ENCODE results near the gene PTGFRN. TPM values are rescaled to one million over a fixed set of nuclear protein-coding genes. Genes with fewer than 3 reads are reported as not detected.

Gene PTGFRN
- polyA plus RNA-seq, 1 donor from 2014 or later: 20.1 TPM

DNA sequence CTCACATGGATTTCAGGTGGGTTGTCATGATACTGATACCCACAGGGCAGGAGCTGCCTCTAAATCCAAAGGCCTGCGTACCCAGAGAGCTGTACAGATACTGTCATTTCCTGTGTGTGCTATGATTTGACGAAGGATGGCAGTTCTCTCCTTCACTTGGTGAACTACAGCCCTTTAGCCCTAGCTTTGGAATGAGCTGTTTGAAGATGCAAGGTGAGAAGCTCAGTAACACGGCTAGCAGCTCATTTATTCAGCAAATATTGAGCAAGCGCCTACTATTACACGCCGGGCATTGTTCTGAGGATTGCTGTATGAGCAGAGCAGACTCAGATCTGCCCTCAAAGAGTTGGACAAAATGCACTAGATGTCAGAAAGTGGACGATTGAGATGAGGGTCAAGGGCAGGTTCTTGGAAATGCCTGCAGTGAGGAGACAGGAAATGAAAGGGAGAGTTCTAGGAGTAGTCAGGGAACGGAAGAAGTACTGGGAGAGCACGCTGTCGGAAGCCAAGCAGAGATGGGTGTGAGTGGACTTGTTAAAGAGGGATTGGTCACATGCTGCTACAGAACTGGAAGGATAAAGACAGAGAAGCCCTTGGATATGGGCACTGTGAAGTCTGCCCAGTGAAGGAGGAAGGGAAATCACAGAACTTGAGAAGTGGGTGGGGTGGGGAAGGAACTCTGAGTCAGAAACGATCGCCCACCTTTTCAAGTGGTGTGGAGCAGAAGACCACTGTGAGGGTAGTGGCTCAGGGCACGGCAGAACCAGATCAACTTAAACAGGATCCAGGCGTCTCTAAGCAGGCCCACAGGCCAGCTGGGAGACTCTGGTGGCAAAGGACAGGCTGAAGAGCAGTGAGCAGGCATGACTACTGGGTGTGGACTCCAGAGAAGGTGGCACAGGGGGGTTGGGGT, 7.1 kb downstream of the PTGFRN start:
- no peaks in the 10 kb centered on the region for H3K27me3 ChIP-seq (ENCODE audit: insufficient read depth, low read depth, low read length)
- no peak overlapping the region for H3K4me2 ChIP-seq (ENCODE audit: low read length)
- H3K27ac ChIP-seq (ENCODE audit: low read length): no peak overlapping the region
- no peaks in the 10 kb centered on the region for H3K9me3 ChIP-seq (ENCODE audit: low read length)
- no peak overlapping the region for H2AFZ ChIP-seq (ENCODE audit: low read depth, low read length)
- no peak for TF ChIP-seq EZH2 (IDR thresholded peaks at IDR 0.05; ENCODE audit: borderline replicate concordance, insufficient read depth, low read length, poor library complexity, severe bottlenecking)
- no peak for TF ChIP-seq TAF1 (IDR thresholded peaks at IDR 0.05; ENCODE audit: low read depth)
- no peak for TF ChIP-seq SMC3 (conservative IDR thresholded peaks at IDR 0.05; ENCODE audit: poor library complexity)
- H3K9me2 ChIP-seq (ENCODE audit: insufficient read depth, low read length): no peaks in the 10 kb centered on the region
- no peaks in the 10 kb centered on the region for H3K36me3 ChIP-seq (ENCODE audit: insufficient read depth, low read length)
- no peaks in the 10 kb centered on the region for H3F3A ChIP-seq (ENCODE audit: insufficient read depth, low read length, poor library complexity, severe bottlenecking)
- H3K9ac ChIP-seq (ENCODE audit: low read length): no peak overlapping the region
- H4K20me1 ChIP-seq (ENCODE audit: insufficient read depth): no peaks in the 10 kb centered on the region
- no peak overlapping the region for H3K4me3 ChIP-seq (ENCODE audit: low read length)
- peaks cover 19% of the 10 kb centered on the region for H3K79me2 ChIP-seq (replicated peaks; ENCODE audit: insufficient read depth, low read length)

DNA sequence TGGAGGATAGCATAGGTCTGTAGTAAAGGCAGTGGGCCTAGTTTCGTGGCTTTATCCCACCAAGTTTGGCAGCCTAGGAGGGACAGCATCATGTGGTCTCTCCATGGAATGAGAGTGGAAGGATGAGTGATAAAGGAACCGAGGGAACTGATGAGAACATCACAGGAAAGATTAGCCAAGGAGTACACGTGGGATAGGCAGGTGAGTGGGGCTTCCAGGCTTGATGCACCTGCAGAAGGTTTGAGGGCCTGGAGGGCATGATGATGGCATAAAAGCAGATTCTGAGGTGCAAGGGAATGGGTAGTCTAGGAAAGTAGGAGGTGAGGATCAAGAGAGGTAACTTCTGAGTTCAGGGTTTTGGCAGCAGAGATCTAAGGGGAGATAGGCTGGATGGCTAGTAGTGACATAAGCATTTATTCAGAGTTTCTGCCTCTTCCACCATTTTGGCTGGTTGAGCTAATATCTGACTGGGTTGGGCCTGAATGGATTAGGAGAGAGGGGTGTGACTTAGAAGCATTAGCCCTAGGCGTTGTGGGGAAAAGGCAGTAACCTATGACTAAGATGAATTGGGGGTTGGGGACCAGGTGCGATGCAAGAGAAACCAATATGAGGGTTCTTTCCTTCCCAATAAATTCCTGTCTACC, 9.1 kb downstream of the PTGFRN start:
- no peak overlapping the region for H3K27ac ChIP-seq (ENCODE audit: low read length)
- no peak overlapping the region for H2AFZ ChIP-seq (ENCODE audit: low read depth, low read length)
- no peaks in the 10 kb centered on the region for H3K27me3 ChIP-seq (ENCODE audit: insufficient read depth, low read depth, low read length)
- TF ChIP-seq SMC3 (conservative IDR thresholded peaks at IDR 0.05; ENCODE audit: poor library complexity) (no peak), EZH2 (IDR thresholded peaks at IDR 0.05; ENCODE audit: borderline replicate concordance, insufficient read depth, low read length, poor library complexity, severe bottlenecking) (no peak), POLR2AphosphoS5 (IDR thresholded peaks at IDR 0.05) (no peak), EP300 (conservative IDR thresholded peaks at IDR 0.05; ENCODE audit: poor library complexity, severe bottlenecking) (no peak), RAD21 (conservative IDR thresholded peaks at IDR 0.05) (no peak), TAF1 (IDR thresholded peaks at IDR 0.05; ENCODE audit: low read depth) (no peak), MXI1 (conservative IDR thresholded peaks at IDR 0.05; ENCODE audit: poor library complexity, severe bottlenecking) (no peak)
- TF ChIP-seq, protein P1, sequence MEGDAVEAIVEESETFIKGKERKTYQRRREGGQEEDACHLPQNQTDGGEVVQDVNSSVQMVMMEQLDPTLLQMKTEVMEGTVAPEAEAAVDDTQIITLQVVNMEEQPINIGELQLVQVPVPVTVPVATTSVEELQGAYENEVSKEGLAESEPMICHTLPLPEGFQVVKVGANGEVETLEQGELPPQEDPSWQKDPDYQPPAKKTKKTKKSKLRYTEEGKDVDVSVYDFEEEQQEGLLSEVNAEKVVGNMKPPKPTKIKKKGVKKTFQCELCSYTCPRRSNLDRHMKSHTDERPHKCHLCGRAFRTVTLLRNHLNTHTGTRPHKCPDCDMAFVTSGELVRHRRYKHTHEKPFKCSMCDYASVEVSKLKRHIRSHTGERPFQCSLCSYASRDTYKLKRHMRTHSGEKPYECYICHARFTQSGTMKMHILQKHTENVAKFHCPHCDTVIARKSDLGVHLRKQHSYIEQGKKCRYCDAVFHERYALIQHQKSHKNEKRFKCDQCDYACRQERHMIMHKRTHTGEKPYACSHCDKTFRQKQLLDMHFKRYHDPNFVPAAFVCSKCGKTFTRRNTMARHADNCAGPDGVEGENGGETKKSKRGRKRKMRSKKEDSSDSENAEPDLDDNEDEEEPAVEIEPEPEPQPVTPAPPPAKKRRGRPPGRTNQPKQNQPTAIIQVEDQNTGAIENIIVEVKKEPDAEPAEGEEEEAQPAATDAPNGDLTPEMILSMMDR (IDR thresholded peaks at IDR 0.05; ENCODE audit: poor library complexity, severe bottlenecking): no peak
- TF ChIP-seq, protein P2, sequence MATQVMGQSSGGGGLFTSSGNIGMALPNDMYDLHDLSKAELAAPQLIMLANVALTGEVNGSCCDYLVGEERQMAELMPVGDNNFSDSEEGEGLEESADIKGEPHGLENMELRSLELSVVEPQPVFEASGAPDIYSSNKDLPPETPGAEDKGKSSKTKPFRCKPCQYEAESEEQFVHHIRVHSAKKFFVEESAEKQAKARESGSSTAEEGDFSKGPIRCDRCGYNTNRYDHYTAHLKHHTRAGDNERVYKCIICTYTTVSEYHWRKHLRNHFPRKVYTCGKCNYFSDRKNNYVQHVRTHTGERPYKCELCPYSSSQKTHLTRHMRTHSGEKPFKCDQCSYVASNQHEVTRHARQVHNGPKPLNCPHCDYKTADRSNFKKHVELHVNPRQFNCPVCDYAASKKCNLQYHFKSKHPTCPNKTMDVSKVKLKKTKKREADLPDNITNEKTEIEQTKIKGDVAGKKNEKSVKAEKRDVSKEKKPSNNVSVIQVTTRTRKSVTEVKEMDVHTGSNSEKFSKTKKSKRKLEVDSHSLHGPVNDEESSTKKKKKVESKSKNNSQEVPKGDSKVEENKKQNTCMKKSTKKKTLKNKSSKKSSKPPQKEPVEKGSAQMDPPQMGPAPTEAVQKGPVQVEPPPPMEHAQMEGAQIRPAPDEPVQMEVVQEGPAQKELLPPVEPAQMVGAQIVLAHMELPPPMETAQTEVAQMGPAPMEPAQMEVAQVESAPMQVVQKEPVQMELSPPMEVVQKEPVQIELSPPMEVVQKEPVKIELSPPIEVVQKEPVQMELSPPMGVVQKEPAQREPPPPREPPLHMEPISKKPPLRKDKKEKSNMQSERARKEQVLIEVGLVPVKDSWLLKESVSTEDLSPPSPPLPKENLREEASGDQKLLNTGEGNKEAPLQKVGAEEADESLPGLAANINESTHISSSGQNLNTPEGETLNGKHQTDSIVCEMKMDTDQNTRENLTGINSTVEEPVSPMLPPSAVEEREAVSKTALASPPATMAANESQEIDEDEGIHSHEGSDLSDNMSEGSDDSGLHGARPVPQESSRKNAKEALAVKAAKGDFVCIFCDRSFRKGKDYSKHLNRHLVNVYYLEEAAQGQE (IDR thresholded peaks at IDR 0.05; ENCODE audit: borderline replicate concordance): no peak
- peaks cover 15% of the 10 kb centered on the region for H3K79me2 ChIP-seq (replicated peaks; ENCODE audit: insufficient read depth, low read length)
- H3K36me3 ChIP-seq (ENCODE audit: insufficient read depth, low read length): no peaks in the 10 kb centered on the region
- no peaks in the 10 kb centered on the region for H3F3A ChIP-seq (ENCODE audit: insufficient read depth, low read length, poor library complexity, severe bottlenecking)
- no peak overlapping the region for H3K9ac ChIP-seq (ENCODE audit: low read length)
- H3K9me2 ChIP-seq (ENCODE audit: insufficient read depth, low read length): no peaks in the 10 kb centered on the region
- H3K4me3 ChIP-seq (ENCODE audit: low read length): no peak overlapping the region
- no peak overlapping the region for H3K4me2 ChIP-seq (ENCODE audit: low read length)
- H3K9me3 ChIP-seq (ENCODE audit: low read length): no peaks in the 10 kb centered on the region
- no peaks in the 10 kb centered on the region for H4K20me1 ChIP-seq (ENCODE audit: insufficient read depth)
